HG03378 (cell line): ENCODE data around the gene KLHL29.
"Not testable (repeated sequence)": the region's sequence is repeated elsewhere in the genome, so short reads cannot be mapped to it uniquely, and the experiment has no call there.

Experiments
- ATAC-seq: cut with Tn5 transposase; IDR thresholded peaks from one replicate; pipeline ENCODE4 v1.9.1; 2021; ENCODE audit warnings: mild to moderate bottlenecking, moderate library complexity; ENCODE audit not compliant: unreplicated experiment

The KLHL29 gene

DNA sequence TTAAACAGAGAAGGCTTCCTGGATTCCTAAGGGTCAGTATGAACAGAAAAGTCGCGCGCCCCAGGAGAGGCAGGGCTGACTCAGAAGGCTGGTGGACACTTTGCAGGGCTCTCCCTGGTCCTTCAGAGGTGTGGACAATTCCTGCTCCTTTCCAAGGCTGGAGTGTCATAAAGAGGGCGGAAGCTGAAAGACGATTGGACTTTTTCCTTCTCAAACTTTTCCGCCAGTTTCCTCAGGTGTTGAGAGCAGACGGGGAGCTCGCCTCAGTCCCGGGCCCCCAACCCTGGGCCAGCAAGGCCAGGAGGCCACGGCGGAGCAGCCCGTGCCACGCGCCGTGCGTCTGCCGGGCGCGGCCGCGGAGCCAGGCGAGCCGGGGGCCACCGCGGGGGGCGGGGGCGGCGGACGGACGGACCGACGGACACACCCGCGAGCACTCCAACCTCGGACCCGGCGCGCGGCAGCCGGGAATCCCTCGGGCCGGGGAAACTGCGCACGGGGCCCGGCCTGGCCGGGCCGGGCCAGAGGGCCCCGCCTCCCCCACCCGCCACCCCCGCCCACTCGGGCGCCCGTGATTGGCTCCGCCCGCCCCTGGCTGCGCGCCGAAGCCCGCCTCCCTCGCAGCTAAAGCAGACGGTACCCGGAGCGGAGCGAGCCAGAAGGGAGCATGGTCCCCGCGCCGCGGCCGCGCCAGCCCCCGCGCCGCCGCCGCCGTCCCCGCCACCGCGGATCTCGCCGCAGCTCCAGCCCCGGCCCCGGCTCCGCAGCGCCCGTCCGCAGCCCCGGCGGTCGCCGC is at the start of gene KLHL29:
TSS of gene KLHL29 (plus strand) at position 629 of the 793 bp plus-strand sequence. CDS start 177,018 bp downstream, outside the sequence.
- peak; percentile 40 for ATAC-seq

DNA sequence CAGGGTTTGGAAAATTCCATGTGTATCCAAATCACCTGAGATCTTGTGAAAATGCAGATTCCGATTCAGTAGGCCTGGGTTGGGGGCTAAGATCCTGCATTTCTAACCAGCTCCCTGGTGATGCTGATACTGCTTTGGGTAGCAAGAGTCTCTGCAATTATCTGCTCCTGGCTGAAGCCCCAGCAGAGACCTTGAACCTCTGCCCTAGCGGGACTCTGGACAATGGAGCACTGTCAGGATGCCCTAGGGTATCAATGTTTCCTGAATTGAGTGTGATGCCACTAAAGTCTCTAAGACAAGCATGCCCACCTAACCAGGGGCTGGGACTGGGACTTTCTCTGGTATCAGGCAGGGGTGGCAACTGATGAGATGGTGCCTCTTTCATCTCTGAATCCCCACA is 49.4 kb upstream of the KLHL29 start:
- ATAC-seq = no peak

DNA sequence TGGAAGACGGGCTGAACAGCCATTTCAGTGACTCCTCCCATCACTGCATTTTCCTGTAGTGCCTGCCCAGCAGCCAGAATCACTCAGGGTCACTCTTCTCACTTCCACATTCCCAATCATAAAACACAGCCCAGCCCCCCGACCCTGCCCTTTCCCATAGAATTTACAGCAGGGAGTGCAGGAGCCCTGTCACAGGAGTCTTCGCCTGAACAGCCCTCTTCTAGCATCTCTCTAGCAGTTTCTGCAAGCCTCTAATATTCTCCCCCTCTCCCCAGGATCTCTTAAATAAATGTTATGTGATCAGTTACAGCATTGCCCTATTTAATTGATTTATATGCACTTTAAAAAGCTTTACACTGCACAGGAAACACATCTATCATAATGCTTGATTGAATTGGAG is 42.9 kb upstream of the KLHL29 start:
- ATAC-seq = no peak

DNA sequence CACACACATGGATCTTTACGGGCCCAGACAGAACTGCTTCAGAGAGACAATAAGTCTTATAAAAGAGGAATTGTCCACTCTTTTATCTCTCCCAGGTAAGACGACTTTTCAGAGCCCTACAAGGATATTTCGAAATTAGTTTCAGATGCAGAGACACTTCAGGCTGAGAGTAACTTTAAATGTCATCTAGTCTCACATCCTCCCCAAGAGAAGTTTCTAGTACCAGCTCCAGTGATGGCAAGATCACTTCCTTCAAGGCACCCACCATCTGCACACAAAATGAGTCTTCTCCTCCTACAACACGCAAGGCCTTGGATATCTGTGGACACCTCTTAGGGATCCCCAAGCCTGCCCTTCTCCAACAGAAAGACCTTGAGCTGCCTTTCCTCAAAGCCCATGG is 39.0 kb upstream of the KLHL29 start:
- no peak for ATAC-seq

- ATAC-seq = no peak
Measured at GRCh38 chr2:23346781-23347180, 38.2 kb upstream of the KLHL29 start.

- ATAC-seq = no peak
Measured at GRCh38 chr2:23347471-23348092, 37.4 kb upstream of the KLHL29 start.

- ATAC-seq = not testable (repeated sequence)
Measured at GRCh38 chr2:23348093-23348481, 36.9 kb upstream of the KLHL29 start.

DNA sequence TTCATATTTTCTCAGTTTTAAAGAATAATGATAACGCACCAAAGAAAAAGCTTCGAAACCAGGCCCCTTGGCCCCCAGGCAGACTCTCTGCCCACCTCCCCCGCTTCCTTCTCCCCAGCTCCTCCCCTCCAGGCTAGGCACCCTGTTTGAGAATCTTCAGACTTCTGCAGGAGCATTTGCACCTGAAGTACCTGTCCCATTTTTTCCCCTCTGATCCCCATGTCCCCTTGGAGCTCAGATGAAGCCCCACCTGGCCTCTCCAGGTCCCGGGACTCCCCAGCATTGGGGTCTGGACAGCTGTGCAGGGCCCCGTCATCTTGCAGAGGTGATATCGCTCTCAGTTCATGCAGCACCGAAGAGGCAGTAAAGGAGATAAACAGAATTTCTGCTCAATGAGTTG is 35.5 kb upstream of the KLHL29 start:
- no peak for ATAC-seq

GRCh38 chr2:23350041-23350791 is 34.8 kb upstream of the KLHL29 start:
- no peak for ATAC-seq

DNA sequence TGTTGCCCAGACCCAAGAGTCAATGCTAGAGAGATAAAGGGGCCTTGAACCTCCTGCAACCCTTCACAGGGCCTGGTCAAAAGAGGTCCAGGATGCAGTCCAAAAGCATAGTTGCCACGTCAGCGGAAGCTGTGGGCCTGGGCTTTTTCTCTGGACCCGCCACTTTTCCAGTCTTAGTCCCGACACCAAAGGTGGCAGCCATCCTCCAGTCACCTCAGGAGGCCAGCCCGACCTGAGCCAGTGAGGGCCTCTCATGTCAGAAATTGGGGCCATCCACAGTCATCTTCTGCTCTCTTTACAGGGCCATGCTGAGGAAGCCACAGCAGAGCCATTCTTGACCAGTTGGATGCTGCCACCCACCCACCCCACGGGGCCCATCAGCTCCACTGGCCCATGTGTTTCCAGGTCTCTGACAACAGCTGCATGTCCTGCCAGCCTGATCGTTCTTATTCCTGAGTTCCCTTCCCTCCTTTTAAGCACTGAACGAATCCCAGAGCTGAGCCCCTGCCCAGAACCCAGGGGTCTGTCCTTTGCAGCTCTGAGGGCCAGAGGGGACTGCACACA is 34.1 kb upstream of the KLHL29 start:
- no peak for ATAC-seq

DNA sequence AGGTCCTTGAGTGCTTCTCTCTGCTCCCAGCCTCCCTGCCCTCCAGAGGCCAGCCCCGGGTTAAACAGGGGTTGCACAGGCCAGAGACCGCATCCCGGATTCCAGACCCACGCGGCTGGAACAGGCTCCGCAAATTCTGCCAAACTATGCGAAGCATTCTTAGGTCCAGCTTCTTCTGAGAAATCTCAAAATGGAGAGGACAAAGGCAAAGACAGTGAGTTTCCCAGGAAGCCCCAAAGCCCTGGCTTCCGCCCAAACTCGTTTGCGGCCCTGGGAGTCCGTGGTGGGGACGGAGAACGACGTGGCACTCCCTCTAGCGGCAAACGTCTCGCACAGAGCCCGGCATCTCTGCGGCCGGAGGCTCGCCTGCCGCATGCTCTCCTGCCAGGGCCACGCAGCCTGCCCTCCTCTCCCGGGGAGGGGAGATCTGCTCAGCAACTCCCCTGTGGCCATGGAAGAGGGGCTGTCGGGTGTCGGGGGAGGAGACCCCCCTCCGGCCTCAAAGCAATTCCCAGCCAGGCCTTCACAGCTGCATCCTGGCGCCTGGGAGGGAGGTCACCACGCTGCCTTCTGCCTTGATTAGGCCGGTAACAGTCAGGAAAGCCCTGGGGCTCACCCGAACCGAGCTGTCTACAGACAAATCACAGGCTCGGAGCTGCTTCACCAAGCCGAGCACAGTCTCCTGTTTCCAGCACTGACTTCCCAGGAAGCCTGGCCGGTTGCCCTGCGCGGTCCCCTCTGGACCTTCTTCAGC is 33.4 kb upstream of the KLHL29 start:
- peak; percentile 89 for ATAC-seq

GRCh38 chr2:23354554-23354953 is 30.4 kb upstream of the KLHL29 start:
- peak; percentile 78 for ATAC-seq

DNA sequence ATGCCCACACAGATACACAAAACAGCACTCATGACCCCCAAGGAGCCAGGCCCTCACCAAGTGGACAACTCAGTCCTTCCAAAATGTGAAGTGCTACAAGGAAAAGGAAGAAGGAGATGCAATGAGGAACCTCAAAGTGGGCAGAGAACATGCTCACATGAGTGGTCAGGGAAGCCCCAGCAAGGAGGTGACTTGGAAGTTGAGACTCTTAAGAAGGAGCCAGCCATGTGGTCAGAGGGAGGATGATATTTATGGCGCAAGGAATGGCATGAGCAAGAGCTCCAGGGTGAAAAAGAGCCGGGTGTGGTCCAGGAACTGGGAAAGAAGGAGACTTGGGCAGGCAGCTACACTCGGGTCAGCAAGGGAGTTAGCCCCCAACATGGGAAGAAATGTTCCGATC is 30.0 kb upstream of the KLHL29 start:
- no peak for ATAC-seq

GRCh38 chr2:23356711-23357110 is 28.3 kb upstream of the KLHL29 start:
- no peak for ATAC-seq

- ATAC-seq = no peak
Measured at GRCh38 chr2:23359631-23360567, 25.1 kb upstream of the KLHL29 start.

- no peak for ATAC-seq
Measured at GRCh38 chr2:23360571-23361125, 24.3 kb upstream of the KLHL29 start.

- no peak for ATAC-seq
Measured at GRCh38 chr2:23361152-23361551, 23.8 kb upstream of the KLHL29 start.

- no peak for ATAC-seq
Measured at GRCh38 chr2:23363268-23363667, 21.7 kb upstream of the KLHL29 start.

GRCh38 chr2:23363831-23364230 is 21.1 kb upstream of the KLHL29 start:
- no peak for ATAC-seq
